ENCODE data around the gene RNF169. TPM values are rescaled to one million over a fixed set of nuclear protein-coding genes. Genes with fewer than 3 reads are reported as not detected.

RNF169 gene
- 6.5 and 10.8 TPM in 2 replicates for total RNA-seq

GRCh38 chr11:74748211-74749126 lies at the start of gene RNF169:
TSS of gene RNF169 (plus strand) at chr11:74748849. CDS start at chr11:74748881, 32 bp downstream.

GRCh38 chr11:74731301-74732094 lies 17.2 kb upstream of the RNF169 start, which contains the start of gene CHRDL2:
TSS of gene CHRDL2 (minus strand) at chr11:74731426. CDS start at chr11:74730888, 538 bp downstream.

Other genes with a start within 250 kb of the RNF169 start
- gene POLD3, start 156.3 kb upstream of the RNF169 start, total RNA-seq = 8.5 and 9.5 TPM in 2 replicates
- gene CHRDL2, start 17.4 kb upstream of the RNF169 start, total RNA-seq = not detected in 2 replicates
- gene XRRA1, start 200.2 kb downstream of the RNF169 start, total RNA-seq = 14.7 and 17.1 TPM in 2 replicates
- gene SPCS2, start 200.4 kb downstream of the RNF169 start, total RNA-seq = 23.2 and 65.3 TPM in 2 replicates
- gene NEU3, start 240.1 kb downstream of the RNF169 start, total RNA-seq = 5.2 and 6.2 TPM in 2 replicates

Measured in airway epithelial cell (primary cell).